ENCODE measurements around the gene CNTLN. TPM values are rescaled to one million over a fixed set of nuclear protein-coding genes. Genes with fewer than 3 reads are reported as not detected.

The CNTLN gene
- total RNA-seq, 1 experiment from 2014 or later, result 18.3 TPM

DNA sequence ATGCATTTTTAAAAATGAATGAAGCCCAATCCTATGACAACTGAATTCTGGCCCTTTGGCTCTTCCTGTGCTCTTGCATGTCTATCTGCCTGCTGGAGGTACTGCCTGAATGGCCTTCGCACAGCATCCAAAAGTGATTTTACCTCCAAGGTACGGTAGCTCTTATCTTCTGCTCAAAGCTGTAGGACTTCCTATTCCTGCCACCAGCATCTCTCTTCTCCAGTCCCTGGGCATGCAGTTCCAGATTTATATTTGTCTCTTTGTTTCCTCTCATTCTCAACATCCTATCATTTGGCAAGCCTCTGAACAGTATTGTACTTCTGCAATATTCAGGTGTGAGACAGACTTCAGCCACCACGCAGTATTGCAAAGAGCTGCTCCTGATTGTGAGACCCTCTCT, 400.3 kb downstream of the CNTLN start:
- Histone ChIP-seq H3K36me3 (ENCODE audit: insufficient read depth, low read length) (no peaks in the 10 kb centered on the region), H3K4me2 (ENCODE audit: low read depth, low read length, poor library complexity, severe bottlenecking) (no peak overlapping the region), H3K9ac (ENCODE audit: low read length) (no peak overlapping the region), H2AFZ (ENCODE audit: low read length) (no peak overlapping the region), H3K79me2 (ENCODE audit: low read length) (no peaks in the 10 kb centered on the region), H3K27ac (ENCODE audit: low read length) (no peak overlapping the region), H3K4me3 (ENCODE audit: low read length) (no peak overlapping the region), H3K9me3 (ENCODE audit: low read length) (no peaks in the 10 kb centered on the region), H3K4me1 (ENCODE audit: low read length) (0 out of 2 replicates have a peak, but pooled peaks cover 2% of the 10 kb centered on the region), H4K20me1 (ENCODE audit: insufficient read depth, low read depth, low read length) (no peaks in the 10 kb centered on the region), H3K9me2 (replicated peaks; ENCODE audit: insufficient read depth, low read length) (no peaks in the 10 kb centered on the region), H3K27me3 (ENCODE audit: low read length) (no peaks in the 10 kb centered on the region)
- no peak for DNase-seq

- H3K4me2 ChIP-seq (ENCODE audit: low read depth, low read length, poor library complexity, severe bottlenecking), result no peak overlapping the region
- no peaks in the 10 kb centered on the region for H3K79me2 ChIP-seq (ENCODE audit: low read length)
- no peak overlapping the region for H3K4me3 ChIP-seq (ENCODE audit: low read length)
- no peak overlapping the region for H3K9ac ChIP-seq (ENCODE audit: low read length)
- H4K20me1 ChIP-seq (ENCODE audit: insufficient read depth, low read depth, low read length), result no peaks in the 10 kb centered on the region
- H3K4me1 ChIP-seq (ENCODE audit: low read length), result 0 out of 2 replicates have a peak, but pooled peaks cover 2% of the 10 kb centered on the region
- no peak for DNase-seq
- H3K9me3 ChIP-seq (ENCODE audit: low read length), result no peaks in the 10 kb centered on the region
- no peaks in the 10 kb centered on the region for H3K27me3 ChIP-seq (ENCODE audit: low read length)
- no peaks in the 10 kb centered on the region for H3K36me3 ChIP-seq (ENCODE audit: insufficient read depth, low read length)
- no peak overlapping the region for H3K27ac ChIP-seq (ENCODE audit: low read length)
- no peaks in the 10 kb centered on the region for H3K9me2 ChIP-seq (replicated peaks; ENCODE audit: insufficient read depth, low read length)
- H2AFZ ChIP-seq (ENCODE audit: low read length), result no peak overlapping the region
These were observed 401.2 kb downstream of the CNTLN start for GRCh38 chr9:17536027-17536426.

DNA sequence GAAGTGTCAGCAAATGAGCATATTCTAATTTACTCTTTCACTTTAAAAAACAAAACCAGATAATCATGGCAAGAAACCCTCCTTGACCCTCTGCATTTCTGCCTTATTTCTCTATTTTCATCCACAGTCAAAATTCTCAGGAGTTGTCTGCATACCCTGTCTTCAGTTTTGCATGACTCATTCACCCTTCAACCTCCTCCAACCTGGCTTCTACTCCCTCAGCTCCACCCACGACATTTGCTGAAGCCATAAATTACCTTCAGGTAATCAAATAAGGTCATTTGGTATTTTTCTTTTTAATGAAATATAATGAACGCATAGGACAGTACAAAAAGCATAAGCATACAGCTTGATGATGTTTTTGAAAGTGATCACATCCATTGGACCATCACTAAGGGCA, 416.2 kb downstream of the CNTLN start:
- no peak overlapping the region for H2AFZ ChIP-seq (ENCODE audit: low read length)
- no peak overlapping the region for H3K4me2 ChIP-seq (ENCODE audit: low read depth, low read length, poor library complexity, severe bottlenecking)
- H3K9ac ChIP-seq (ENCODE audit: low read length), result no peak overlapping the region
- no peaks in the 10 kb centered on the region for H3K36me3 ChIP-seq (ENCODE audit: insufficient read depth, low read length)
- no peaks in the 10 kb centered on the region for H3K79me2 ChIP-seq (ENCODE audit: low read length)
- H3K4me1 ChIP-seq (ENCODE audit: low read length), result no peaks in the 10 kb centered on the region
- H3K4me3 ChIP-seq (ENCODE audit: low read length), result no peak overlapping the region
- no peak for DNase-seq
- no peak overlapping the region for H3K27ac ChIP-seq (ENCODE audit: low read length)
- H3K27me3 ChIP-seq (ENCODE audit: low read length), result no peaks in the 10 kb centered on the region
- no peaks in the 10 kb centered on the region for H4K20me1 ChIP-seq (ENCODE audit: insufficient read depth, low read depth, low read length)
- H3K9me2 ChIP-seq (replicated peaks; ENCODE audit: insufficient read depth, low read length), result no peaks in the 10 kb centered on the region
- no peaks in the 10 kb centered on the region for H3K9me3 ChIP-seq (ENCODE audit: low read length)

Small RNA genes within 50 kb of the gene (small RNA-seq; reads per million reads assigned to genes)
- not detected for gene RPS29P33
